Measurements from ENCODE around the gene TMEM116.

DNA sequence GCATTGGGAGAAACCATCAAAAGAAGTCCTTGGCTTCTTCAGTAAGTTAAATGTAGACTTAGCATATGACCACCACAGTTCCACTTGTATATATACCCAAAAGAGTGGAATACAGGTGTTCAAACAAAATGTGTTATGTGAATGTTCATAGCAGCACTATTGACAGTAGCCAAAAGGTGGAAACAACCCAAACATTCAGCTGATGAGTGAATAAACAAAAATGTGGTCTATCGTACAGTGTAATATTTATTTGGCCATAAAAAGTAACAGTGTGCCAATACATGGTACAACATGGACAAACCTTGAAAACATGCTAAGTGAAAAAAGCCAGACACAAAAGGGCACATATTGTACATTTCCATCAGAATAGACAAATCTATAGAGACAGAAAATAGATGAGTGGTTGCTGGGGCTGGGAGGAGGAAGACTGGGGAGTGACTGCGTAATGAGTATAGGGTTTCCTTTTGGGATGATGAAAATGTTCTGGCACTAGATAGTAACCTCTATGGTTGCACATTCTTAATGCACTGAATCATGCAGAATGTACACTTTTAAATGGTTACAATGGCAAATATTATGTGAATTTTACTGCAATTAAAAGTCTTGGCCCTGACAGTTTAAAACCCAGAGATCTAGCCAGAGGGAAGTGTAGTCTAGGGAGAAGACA lies 5.7 kb upstream of the TMEM116 start:
- TF ChIP-seq, protein P1, sequence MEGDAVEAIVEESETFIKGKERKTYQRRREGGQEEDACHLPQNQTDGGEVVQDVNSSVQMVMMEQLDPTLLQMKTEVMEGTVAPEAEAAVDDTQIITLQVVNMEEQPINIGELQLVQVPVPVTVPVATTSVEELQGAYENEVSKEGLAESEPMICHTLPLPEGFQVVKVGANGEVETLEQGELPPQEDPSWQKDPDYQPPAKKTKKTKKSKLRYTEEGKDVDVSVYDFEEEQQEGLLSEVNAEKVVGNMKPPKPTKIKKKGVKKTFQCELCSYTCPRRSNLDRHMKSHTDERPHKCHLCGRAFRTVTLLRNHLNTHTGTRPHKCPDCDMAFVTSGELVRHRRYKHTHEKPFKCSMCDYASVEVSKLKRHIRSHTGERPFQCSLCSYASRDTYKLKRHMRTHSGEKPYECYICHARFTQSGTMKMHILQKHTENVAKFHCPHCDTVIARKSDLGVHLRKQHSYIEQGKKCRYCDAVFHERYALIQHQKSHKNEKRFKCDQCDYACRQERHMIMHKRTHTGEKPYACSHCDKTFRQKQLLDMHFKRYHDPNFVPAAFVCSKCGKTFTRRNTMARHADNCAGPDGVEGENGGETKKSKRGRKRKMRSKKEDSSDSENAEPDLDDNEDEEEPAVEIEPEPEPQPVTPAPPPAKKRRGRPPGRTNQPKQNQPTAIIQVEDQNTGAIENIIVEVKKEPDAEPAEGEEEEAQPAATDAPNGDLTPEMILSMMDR (IDR thresholded peaks at IDR 0.05): no peak
- no peak for TF ChIP-seq POLR2AphosphoS5 (IDR thresholded peaks at IDR 0.05)
- TF ChIP-seq EP300 (IDR thresholded peaks at IDR 0.05; ENCODE audit: low read depth): no peak
- no peak for TF ChIP-seq POLR2A (IDR thresholded peaks at IDR 0.05)

All from transverse colon (tissue), 4 donors.